HG03439 (cell line): ENCODE results near the gene ALG1L2.
"Not testable (repeated sequence)": the region's sequence is repeated elsewhere in the genome, so short reads cannot be mapped to it uniquely, and the experiment has no call there.

Experiments
- ATAC-seq: cut with Tn5 transposase; IDR thresholded peaks from one replicate; pipeline ENCODE4 v1.9.1; 2021; ENCODE audit warnings: mild to moderate bottlenecking, moderate library complexity; ENCODE audit not compliant: unreplicated experiment

ALG1L2 gene

GRCh38 chr3:130081351-130081881, at the start of gene ALG1L2:
Gene ALG1L2, plus strand, starts transcription at chr3:130081831. Its CDS starts 186 bp downstream, at chr3:130082017.
- ATAC-seq = no peak

GRCh38 chr3:130037126-130037815, 44.4 kb upstream of the ALG1L2 start:
- not testable (repeated sequence) for ATAC-seq

GRCh38 chr3:130042736-130043135, 38.9 kb upstream of the ALG1L2 start:
- not testable (repeated sequence) for ATAC-seq

DNA sequence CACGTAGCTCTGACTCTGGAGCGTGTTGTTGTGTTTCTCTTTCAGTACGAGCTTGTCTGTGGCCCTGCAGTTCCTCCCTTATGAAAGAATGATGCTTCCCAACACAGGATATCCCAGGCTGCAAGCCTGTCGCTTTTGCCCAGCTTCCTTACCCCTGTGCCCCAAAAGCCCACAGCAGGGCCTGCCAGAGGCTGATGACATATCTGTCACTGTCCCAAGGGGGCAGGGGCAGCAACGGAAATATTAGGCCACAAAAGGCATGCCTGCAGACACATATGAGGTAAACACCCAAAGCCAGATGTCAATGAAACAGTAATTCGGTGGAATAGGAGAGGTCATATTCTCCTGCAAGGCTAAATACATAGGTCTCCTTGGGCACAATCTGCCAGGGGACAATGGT, 38.0 kb upstream of the ALG1L2 start:
- ATAC-seq = not testable (repeated sequence)

DNA sequence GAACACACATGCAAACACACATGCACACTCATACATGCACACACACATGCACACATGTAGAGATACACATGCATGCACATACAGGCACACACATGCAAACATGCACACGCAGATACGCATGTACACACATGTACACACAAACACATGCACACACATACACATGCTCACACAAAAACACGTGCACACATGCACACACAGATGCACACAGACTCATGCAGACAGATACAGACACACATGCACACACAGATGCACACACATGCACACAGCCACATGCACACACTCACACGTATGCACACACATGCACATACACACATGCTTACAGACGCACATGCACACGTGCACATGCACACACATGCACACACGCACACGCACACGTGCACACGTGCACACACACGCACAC, 37.3 kb upstream of the ALG1L2 start:
- no peak for ATAC-seq

- ATAC-seq = no peak
Measured at GRCh38 chr3:130048726-130049125, 32.9 kb upstream of the ALG1L2 start.

- not testable (repeated sequence) for ATAC-seq
Measured at GRCh38 chr3:130052366-130052765, 29.3 kb upstream of the ALG1L2 start.

GRCh38 chr3:130052965-130053364, 28.7 kb upstream of the ALG1L2 start:
- ATAC-seq = not testable (repeated sequence)

GRCh38 chr3:130057536-130058266, 23.9 kb upstream of the ALG1L2 start:
- not testable (repeated sequence) for ATAC-seq

- not testable (repeated sequence) for ATAC-seq
Measured at GRCh38 chr3:130058267-130058657, 23.4 kb upstream of the ALG1L2 start.

DNA sequence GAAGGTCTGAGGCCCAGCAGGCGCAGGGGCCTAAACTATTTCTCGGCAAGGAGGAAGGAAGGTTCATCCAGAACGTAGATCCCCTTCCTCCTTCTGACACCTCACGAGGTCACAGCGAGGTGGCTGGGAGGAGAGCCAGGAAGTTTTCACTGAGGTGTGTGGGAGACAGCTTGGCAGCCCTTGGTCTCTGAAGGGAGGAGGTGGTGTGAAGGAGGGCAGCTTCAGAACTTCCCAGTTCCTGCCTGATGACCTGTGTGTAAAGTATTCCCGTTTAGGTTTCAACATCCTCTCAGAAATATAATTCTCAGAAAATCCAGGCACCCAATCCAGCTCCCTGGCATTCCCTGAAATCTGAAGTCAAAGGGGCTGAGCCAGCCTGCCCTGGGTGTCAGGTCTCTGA, 22.9 kb upstream of the ALG1L2 start:
- ATAC-seq = not testable (repeated sequence)

GRCh38 chr3:130059162-130059561, 22.5 kb upstream of the ALG1L2 start:
- not testable (repeated sequence) for ATAC-seq

- ATAC-seq = no peak
Measured at GRCh38 chr3:130073582-130073981, 8.0 kb upstream of the ALG1L2 start.

DNA sequence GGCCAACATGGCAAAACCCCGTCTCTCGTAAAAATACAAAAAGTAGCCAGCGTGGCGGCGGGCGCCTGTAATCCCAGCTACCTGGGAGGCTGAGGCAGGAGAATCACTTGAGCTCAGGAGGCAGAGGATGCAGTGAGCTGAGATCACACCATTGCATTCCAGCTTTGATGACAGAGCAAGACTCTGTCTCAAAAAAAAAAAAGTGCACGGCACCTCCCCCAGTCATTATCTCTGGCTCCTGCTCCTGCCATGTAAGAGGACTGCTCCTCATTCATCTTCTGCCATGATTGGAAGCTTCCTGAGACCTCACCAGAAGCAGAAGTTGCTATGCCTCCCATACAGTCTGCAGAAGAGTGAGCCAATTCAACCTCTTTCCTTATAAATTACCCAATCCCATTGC, 4.0 kb upstream of the ALG1L2 start:
- no peak for ATAC-seq

DNA sequence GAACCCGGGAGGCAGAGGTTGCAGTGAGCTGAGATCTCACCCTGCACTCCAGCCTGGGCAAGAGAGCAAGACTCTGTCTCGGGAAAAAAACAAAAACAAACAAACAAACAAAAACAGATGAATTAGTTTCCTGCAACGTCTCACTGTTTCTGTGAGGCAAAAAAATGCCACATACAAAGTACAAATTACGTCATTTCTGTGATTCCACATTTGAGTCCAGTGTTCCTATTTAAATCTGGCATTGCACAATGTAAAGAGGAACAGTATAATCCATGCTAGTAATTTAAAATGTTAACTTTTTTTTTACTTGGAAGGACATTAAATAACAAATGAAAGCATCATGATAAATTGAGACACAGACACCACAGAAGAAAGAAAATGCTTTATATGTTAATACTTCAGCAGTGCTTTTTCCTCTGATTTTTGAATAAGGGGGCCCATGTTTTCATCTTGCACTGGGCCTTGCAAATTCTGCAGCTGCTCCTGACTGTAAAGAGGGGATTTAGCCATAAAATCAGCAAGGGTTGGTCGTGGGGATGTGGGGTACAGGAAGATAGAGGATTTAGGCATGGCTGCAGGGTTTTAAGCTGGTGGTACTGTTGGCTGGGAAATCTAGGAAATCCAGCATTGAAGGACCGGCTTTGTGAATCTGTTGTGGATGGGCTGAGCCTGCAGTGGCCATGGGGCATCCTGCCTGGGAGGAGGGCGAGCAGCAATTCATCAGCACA, 1.9 kb downstream of the ALG1L2 start:
- not testable (repeated sequence) for ATAC-seq

GRCh38 chr3:130084436-130084980, 2.9 kb downstream of the ALG1L2 start:
- no peak for ATAC-seq

DNA sequence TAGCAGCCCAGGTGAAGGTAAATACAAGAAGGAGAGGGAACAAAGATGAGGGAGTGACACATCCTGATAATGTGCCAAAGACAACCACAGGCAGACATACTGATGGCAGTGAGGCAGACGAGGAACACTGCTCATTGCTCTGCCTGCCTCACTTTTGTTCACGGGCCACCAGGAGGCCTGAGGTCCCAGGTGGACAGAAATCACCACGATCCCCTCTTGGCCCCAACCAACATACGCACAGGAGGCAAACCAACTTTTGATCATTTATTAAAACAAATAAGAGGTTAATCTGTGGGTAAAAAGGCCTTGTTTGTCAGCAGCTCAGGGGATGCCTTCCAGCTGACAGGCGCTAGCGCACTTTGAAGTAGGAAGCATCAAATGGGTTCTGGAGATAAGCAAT, 4.2 kb downstream of the ALG1L2 start:
- no peak for ATAC-seq

DNA sequence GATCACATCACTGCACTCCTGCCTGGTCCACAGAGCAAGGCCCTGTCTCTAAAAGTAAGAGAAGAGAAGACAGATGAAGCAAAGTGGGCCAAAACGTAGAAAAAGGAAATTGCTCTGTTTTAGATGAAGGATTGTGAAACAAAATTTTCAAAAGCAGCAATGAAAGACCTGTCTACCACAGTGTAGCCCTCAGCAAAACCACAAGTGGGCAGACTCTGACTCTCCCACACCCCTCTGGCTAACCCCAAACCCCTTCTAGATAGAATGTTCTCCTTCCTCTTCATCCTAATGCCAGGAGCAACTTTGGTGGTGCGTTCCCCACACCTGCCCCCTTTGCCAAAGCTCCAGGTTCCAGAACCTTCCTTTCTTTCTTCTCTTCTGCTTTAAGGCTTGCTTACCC, 5.0 kb downstream of the ALG1L2 start:
- not testable (repeated sequence) for ATAC-seq

DNA sequence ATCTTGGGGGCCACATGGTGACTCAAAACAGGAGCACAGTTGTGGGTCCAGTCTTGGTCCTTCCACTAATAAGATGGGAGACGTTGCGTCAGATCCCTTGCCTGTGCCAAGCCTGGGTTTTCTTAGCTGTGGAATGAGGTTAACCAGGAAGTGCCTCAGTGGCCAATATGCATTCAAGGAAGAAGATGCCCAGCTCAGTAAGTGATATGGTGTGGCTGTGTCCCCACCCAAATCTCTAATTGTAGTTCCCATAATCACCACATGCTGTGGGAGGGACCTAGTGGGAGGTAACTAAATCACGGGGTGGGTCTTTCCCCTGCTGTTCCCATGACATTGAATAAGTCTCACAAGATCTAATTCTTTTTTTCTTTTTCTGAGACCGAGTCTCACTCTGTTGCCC, 6.4 kb downstream of the ALG1L2 start:
- ATAC-seq = no peak

DNA sequence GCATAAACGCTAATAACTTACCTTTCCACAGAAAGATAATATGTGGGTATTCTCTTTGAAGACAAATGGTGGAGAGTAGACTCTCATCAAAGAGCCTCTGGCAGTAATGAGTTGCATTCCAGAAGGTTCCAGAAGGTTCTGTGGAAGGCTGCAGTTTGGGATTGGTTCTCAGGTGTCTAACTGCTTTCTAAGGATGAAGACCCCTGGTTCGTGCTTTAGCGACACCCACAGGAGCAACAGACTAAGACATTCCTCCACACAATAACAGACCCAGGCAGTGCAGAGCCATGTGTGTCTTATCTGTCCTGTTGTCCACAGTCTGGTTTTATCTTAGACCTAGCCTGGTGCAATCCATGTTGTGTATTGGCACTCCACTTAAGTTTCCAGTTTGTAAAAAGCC, 9.1 kb downstream of the ALG1L2 start:
- ATAC-seq = not testable (repeated sequence)

- ATAC-seq = no peak
Measured at GRCh38 chr3:130091958-130092357, 10.3 kb downstream of the ALG1L2 start.
